KMS-11 (cell line): ENCODE data around the gene ZNF732.

Experiments used
- H2AFZ ChIP-seq: fragments of 200-600 bp; sonication (generic); 2 replicates; pipeline ENCODE4 v1.6.1; 2016; ENCODE audit warnings: antibody characterized with exemption, mixed run types, low read depth
- H3K27ac ChIP-seq: fragments of 200-600 bp; sonication (generic); 2 replicates; pipeline ENCODE4 v1.6.1; 2016; ENCODE audit warnings: mild to moderate bottlenecking, mixed run types
- H3K27me3 ChIP-seq: fragments of 200-600 bp; sonication (generic); 2 replicates; pipeline ENCODE4 v1.6.1; 2017; ENCODE audit warnings: mild to moderate bottlenecking, low read depth, mixed run types, moderate library complexity; ENCODE audit not compliant: insufficient read depth
- H3K36me3 ChIP-seq: fragments of 200-600 bp; sonication (generic); 2 replicates; pipeline ENCODE4 v1.6.1; 2017; ENCODE audit warnings: mild to moderate bottlenecking, mixed run types; ENCODE audit not compliant: insufficient read depth
- H3K4me1 ChIP-seq: fragments of 200-600 bp; sonication (generic); 2 replicates; pipeline ENCODE4 v1.6.1; 2016; ENCODE audit warnings: mild to moderate bottlenecking, low read depth, mixed run types; ENCODE audit not compliant: poor library complexity, severe bottlenecking
- H3K4me2 ChIP-seq: fragments of 200-600 bp; sonication (generic); 2 replicates; pipeline ENCODE4 v1.7.0; 2016; ENCODE audit warnings: mild to moderate bottlenecking, mixed run types
- H3K4me3 ChIP-seq: fragments of 200-600 bp; sonication (generic); IDR thresholded peaks from 2 replicates; pipeline ENCODE4 v1.6.1; 2017; ENCODE audit warnings: low read depth, low read length, mixed read lengths; ENCODE audit not compliant: insufficient read depth
- H3K79me2 ChIP-seq: fragments of 200-600 bp; sonication (generic); 2 replicates; pipeline ENCODE4 v1.6.1; 2016; ENCODE audit warnings: low read depth, mixed run types; ENCODE audit not compliant: insufficient read depth
- H3K9ac ChIP-seq: fragments of 200-600 bp; sonication (generic); 2 replicates; pipeline ENCODE4 v1.6.1; 2016; ENCODE audit warnings: mild to moderate bottlenecking, mixed run types
- H4K20me1 ChIP-seq: fragments of 200-600 bp; sonication (generic); 2 replicates; pipeline ENCODE4 v1.6.1; 2016; ENCODE audit warnings: mild to moderate bottlenecking, mixed run types; ENCODE audit not compliant: insufficient read depth
- CTCF ChIP-seq: fragments of 200-600 bp; sonication (generic); conservative IDR thresholded peaks from 2 replicates; pipeline ENCODE4 v1.6.1; 2017; ENCODE audit warnings: low read depth, mild to moderate bottlenecking, antibody characterized with exemption, low read length, moderate library complexity, mixed read lengths

ZNF732 gene

DNA sequence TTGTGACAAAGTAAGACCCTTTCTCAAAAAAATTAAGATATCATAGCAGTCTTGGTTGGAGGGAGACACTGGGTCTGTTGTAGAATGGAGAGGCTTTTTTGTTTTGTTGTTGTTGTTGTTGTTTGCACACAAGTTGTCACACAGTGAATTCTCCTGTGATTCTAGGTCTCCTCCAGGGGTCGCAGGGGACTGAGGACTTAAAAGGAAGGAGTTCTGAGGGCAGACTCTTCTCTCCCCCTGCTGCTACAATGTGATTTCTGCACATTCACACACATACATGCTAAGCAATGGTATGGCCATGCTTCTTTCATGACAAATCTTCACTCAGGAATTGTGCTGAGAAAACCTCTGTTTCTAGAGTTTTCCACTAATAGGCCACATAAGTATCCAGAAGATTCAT, 71.1 kb downstream of the ZNF732 start:
- no peaks in the 10 kb centered on the region for H4K20me1 ChIP-seq
- H3K79me2 ChIP-seq = no peaks in the 10 kb centered on the region
- H3K9ac ChIP-seq = no peak overlapping the region

DNA sequence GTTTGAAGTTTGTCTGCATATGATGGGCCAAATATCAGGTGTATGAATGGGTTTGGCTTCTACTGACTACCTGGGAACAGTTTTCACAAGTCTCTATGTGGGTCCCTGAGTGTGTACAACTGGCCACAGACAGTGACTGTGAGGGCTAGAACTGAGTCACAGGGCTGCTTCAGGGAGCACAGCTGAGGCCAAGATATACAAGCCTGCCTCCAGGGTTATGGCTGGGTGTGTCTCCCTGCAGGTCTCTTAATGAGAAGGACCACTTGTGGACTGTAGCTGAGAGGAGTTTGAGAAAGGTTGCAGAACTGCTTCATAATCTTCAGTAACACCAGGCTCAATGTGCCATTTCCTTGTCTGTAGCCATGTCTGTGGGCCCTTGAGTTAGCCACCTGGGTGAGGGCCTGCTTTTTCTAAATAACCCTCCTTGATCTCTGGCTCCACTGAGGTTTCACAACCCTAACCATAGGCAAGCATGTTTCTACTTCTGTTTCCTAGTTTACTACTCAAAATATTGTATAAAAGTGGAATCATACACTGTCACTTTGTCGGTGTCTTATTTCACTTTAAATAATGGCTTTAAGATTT, 81.3 kb downstream of the ZNF732 start:
- H2AFZ ChIP-seq = no peak overlapping the region
- H3K79me2 ChIP-seq = no peaks in the 10 kb centered on the region
- TF ChIP-seq CTCF = no peak
- H3K36me3 ChIP-seq = no peaks in the 10 kb centered on the region
- no peaks in the 10 kb centered on the region for H3K27me3 ChIP-seq
- no peak overlapping the region for H3K4me2 ChIP-seq
- H4K20me1 ChIP-seq = no peaks in the 10 kb centered on the region
- no peak overlapping the region for H3K9ac ChIP-seq
- no peak overlapping the region for H3K27ac ChIP-seq
- no peaks in the 10 kb centered on the region for H3K4me1 ChIP-seq
- no peak overlapping the region for H3K4me3 ChIP-seq

More for the DNA sequence above, 71.1 kb downstream of the ZNF732 start:
- Histone ChIP-seq H3K36me3 (no peaks in the 10 kb centered on the region), H3K4me3 (no peak overlapping the region), H3K27me3 (no peaks in the 10 kb centered on the region), H3K4me2 (no peak overlapping the region), H2AFZ (no peak overlapping the region), H3K4me1 (no peaks in the 10 kb centered on the region), H3K27ac (no peak overlapping the region)
- no peak for TF ChIP-seq CTCF
